GM11168 (cell line): ENCODE data around the gene FAM181B.

Source experiments
- in situ Hi-C: fragments of 300-500 bp; cut with MboI; formaldehyde crosslinking; loops from one replicate; pipeline ENCODE4 v1.12.0; 2022; ENCODE audit warnings: low sequenced_read_pairs; ENCODE audit not compliant: unreplicated experiment

Gene FAM181B, protein sequence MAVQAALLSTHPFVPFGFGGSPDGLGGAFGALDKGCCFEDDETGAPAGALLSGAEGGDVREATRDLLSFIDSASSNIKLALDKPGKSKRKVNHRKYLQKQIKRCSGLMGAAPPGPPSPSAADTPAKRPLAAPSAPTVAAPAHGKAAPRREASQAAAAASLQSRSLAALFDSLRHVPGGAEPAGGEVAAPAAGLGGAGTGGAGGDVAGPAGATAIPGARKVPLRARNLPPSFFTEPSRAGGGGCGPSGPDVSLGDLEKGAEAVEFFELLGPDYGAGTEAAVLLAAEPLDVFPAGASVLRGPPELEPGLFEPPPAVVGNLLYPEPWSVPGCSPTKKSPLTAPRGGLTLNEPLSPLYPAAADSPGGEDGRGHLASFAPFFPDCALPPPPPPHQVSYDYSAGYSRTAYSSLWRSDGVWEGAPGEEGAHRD

DNA sequence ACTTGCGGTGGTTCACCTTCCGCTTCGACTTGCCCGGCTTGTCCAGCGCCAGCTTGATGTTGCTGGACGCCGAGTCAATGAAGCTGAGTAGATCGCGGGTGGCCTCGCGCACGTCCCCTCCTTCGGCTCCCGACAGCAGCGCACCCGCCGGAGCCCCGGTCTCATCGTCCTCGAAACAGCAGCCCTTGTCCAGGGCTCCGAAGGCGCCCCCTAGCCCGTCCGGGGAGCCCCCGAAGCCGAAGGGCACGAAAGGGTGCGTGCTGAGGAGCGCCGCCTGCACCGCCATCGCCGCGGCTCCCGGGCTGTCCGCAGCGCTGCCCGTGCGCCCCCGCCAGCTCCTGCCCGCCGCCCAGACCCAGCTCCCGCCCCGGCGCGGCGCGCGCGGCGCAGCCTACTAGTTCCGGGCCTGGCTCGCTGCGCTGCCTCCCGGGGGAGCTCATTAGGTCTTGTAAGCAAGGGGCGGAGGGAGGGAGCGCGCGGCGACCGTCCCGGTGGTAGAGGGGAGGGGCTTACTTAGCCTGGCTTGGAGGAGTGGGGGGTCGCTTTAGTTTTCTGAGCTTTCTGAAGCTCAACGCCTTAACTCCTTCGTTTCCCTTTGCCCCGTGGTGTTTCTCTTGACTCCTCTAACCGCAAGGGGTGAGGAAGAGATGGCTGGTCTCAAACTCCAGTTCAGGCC is at the start of gene FAM181B:
TSS of gene FAM181B (minus strand) at position 421 of the 676 bp plus-strand sequence. CDS start at position 286, 135 bp downstream.
- in situ Hi-C loops = no loop called here

DNA sequence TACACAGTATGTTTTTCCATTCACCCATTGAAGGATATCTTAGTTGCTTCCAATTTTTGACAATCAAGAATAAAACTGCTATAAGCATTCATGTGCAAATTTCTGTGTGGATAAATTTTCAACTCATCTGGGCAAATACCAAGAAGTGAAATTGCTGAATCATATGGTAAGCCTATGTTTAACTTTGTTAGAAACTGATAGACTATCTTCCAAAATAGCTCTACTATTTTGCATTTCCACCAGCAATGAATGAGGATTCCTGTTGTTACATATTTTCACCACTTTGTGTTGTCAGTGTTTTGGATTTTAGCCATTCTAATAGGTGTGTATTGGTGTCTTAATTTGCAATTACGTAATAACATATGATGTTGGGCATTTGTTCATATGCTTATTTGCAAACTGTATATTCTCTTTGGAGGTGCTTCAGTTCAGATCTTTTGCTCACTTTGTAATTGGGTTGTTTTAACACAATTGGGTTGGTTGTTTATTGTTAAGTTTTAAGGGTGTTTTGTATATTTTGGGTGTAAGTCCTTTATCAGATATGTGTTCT is 49.2 kb upstream of the FAM181B start:
- in situ Hi-C loops = no loop called here

DNA sequence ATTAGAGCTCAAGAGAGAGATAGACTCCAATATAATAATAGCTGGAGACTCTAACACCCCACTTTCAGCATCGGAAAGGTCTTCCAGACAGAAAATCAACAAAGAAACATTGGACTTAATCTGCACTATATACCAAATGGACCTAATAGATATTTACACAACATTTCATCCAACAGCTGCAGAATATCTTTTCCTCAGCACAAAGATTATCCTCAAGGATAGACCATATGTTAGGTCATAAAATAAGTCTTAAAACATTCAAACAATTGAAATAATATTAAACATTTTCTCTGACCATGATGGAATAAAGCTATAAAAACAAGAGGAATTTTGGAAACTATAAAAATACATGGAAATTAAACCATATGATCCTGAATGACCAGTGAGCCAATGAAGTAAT is 45.1 kb upstream of the FAM181B start:
- in situ Hi-C loops = no loop called here

DNA sequence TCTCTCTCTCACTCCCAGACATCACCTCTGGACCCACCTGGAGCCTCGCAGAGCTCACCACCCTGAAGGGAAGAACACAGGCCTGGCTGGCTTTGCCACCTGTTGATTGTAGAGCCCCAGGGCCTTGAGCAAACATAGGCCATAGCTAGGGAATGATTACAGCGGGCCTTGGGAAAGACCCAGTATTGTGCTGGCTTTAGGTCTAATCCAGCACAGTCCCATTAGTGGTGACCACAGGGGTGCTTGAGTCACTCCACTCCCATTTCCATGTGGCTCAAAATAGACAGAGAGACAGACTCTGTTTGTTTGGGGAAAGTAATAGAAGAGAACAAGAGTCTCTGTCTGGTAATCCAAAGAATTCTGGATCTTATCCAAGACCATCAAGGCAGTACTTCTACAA is 42.7 kb upstream of the FAM181B start:
- in situ Hi-C loops = no loop called here

DNA sequence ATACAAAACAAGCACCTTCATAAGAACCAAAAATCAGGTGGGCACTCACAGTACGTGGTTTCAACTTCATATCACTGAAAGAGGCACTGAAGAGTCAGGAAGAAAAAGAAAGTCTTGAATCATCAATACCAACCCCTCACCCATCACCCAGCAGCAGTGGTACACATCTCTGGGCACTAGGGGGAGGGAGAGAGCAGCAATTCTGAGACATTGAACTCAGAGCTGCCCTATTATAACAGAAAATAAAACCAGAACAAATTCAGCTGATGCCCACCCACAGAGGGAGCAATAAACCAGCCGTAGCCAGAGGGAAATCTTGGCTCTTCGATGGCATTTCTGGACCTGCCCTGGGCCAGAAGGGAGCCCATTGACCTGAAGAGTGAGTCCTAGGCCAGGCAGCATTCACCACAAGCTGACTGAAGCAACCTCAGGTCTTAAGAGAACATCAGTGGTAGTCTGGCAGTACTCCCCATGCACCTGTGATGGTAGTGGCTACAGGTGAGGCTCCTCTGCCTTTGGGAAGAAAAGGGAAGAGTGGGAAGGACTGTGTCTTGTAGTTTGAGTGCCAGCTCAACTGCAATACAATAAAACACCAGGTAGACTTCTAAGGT is 42.2 kb upstream of the FAM181B start:
- in situ Hi-C loops = no loop called here

DNA sequence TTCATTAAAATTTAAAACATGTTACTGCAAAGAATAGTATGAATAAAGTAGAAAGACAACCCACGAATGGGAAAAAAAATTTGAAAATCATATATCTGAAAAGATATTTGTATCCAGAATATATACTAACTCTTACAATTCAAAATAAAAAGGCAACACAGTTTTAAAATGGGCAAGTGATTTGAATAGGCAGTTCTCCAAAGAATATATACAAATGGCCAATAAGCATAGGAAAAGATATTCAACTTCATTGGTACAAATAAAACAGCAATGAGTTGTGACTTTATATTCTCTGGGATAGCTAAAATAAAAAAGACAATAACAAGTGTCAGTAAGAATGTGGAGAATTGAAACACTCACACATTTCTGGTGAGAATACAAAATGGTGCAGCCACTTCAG is 41.6 kb upstream of the FAM181B start:
- in situ Hi-C loops = no loop called here

DNA sequence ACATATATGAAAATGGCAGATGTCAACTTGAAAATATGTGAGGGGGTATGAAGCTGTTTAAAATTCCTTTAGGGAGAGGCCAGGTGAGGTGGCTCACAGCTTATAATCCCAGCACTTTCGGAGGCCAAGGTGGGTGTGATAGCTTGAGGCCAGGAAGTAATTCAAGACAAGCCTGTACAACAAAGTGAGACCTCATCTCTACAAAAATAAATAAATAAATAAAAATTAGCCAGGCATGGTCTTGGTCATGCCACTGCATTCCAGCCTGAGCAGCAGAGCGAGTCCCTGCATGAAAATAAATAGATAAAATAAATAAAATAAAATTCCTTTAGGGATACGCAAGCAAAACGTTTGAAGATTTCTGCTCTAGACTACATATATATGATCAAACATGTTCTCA is 38.1 kb upstream of the FAM181B start:
- in situ Hi-C loops = no loop called here

DNA sequence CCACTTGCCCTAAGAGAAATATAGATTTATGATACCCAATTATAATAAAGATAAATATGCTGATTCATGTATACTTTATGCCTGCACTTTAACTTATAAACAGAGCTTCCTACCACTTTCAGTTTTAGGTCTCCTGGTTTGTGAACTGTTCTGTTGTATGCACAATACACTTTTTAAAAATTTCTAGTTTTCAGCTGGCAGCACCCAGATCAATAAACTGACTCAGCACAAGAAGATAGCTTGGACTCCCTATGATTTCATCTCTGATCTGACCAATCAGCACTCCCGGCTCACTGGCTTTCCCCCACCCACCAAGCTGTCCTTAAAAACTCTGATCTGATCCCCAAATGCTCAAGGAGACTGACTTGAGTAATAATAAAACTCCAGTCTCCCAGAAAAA is 33.5 kb upstream of the FAM181B start:
- in situ Hi-C loops = no loop called here

DNA sequence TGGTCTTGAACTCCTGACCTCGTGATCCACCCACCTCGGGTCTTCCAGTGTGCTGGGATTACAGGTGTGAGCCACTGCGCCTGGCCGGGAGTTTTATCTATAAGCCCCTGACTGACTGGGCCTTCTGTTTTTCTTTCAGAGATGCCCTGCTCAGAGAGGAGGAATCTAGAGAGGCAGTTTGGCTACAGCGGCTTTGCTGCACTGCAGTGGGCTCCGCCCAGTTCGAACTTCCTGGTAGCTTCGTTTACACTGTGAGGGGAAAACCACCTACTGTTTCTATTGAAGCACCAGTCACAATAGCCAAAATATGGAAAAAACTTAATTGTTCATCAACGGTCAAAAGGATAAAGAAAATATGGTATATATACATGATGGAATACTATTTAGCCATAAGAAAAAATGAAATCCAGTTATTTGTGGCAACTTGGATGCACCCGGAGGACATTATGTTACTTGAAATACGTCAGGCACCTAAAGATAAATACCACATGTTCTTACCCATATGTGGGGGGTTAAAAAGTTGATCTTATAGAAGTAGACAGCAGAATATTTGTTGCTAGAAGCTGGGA is 31.9 kb upstream of the FAM181B start:
- in situ Hi-C loops = no loop called here

DNA sequence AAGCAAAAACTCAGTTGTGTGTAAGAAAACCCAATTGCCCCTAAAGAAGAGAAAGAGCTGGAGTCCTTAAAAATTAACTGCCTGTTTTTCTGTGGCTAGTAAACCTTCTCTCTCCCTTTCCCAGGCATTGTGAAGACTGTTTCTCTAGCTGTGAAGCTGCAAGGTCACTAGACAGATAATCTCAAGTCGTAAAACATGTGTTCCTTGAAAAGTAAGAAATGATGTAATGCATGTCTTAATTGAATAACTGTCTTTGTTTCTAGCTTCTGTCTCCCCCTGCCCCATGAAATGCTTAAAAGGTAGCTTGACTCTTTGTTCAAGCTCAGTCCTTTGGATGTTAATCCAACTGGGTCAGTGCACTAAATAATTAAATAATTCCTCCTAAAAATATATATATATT is 29.5 kb upstream of the FAM181B start:
- in situ Hi-C loops = no loop called here

DNA sequence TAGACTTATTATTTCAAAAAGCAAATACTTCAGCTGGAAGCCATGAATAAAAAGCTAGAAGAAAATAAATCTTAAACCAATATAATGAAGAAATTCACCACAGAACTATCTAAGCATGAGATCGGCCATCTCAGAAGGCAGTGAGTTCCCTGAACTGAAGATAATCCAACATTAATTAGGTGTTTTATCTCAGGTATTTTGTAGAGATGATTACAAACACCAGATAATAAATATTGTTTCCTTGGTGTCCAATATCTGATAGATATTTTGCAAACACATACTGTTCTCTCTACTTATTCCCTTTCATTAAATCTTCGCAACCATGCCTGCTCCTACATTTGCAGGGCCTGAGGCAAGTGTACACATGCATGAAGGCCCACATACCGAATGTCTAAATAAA is 26.0 kb upstream of the FAM181B start:
- in situ Hi-C loops = no loop called here

DNA sequence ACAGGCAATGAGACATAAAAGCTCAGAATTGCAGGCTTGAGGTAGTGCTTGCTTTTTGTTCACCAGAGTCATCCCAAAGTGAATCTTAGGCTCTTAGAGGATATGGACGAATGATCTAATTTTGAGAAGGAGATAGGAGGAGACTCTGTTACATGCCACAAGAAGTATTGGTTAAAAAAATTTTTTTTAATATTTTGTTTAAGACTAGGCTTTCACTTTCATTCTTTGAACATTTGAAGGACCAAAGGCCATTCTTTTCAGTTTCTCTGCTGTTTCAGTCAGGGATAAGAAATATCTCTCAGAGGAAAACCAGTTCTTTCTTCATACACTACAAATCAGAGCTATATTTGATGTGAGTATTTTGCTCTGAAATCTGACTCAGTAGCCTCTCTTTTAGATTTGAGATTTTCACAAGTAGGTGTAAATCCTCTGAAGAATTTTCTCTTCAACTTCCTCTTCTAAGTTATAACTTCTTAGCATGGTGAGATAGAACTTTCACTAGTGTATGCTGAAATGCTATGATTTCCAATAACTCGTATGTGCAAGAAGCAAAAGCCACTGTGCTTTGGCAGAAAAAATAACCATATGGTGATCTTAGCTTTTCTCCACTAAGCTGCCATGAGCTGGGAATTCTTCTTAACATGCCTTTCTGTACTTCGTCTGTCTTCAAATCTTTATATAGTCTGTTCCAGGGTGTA is 24.1 kb upstream of the FAM181B start:
- in situ Hi-C loops = no loop called here

DNA sequence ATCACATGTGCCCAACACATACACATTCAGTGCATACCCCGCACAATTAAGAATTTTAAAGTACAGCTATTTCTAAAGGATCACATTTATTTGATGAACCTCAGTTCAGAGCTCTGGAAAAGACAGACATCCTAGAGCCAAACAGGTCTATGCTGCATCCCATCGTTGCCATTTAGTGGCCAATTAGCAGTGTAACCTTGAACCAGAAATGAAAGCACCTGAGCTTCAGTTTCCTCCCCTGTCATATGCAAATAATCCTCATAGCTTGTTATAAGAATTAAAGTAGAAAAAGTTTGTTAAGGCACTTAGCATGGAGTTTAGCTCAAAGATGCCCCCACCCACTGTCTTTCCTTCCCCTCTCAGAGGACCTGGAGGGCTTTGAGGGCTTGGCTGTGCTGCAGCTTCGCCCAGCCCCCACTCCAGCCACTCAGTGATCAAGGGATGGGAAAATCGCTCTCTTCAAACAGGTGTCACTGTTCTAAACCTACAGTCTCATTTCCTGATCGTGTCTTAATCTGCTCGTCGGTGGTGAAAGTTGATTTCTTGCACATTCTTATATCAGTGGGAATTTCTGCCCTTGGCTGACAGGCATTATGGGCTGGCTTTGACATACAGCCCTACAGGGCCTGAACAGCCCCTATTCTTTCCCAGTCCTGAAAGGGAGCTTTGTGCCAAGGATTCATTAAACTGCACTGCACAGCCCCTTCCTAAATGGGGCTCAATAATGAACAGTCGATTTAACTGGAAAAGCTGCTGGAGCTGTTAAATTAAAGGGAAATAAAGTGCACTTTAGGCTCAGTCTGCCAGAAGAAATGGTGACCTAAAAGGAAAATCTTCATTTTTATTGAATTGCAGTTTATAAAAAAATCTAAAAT is 23.3 kb upstream of the FAM181B start:
- in situ Hi-C loops = no loop called here

DNA sequence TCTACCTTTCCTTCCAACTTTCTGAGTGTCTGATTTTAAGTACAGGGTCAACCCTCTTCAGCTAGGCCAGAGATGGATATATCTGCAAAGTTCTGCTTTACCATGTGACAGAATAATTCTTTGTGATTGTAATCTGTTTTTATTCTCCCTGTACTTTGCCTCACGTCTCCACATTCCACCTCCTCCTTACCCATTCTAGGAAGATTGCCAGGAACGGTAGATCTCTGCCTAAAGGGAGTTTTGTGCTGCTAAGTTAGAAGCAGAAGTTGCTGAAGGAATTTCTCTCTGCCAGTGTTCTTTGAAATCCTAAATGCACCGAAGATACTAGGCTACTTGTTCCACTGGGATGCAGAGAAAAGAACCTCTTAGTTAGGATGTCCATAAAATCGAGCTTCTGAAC is 20.7 kb upstream of the FAM181B start:
- in situ Hi-C loops = no loop called here

DNA sequence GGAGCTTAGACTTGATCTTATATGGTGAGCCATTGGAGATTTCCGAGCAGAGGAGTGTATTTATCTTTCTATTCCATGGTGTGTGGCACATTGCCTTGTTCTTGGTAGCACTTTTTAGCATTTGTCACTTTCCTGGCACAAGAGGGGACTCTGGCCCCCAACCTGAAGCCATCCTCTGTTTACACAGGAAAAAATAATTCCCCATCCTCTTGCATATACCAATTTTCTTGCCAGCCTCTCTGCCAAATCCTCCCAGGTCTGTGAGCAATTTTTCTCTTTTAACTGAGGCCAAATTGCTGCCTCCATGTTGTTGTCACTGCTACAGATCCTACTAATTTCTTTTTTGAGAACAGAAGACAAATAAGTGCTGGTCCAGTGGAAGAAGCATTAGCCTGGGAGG is 20.3 kb upstream of the FAM181B start:
- in situ Hi-C loops = no loop called here

DNA sequence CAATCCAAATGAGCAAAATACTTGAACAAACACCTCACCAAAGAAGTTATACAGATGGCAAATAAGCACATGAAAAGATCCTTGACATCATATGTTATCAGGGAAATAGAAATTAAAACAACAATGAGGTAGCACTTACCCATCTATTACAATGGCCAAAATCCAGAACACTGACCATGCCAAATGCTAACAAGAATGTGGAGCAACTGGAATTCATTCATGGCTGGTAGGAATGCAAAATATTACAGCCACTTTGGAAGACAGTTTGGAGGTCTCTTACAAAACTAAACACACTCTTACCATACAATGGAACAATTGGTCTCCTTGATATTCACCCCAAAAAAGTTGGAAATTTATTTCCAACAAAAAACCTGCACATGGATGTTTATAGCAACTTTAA is 19.1 kb upstream of the FAM181B start:
- in situ Hi-C loops = no loop called here

DNA sequence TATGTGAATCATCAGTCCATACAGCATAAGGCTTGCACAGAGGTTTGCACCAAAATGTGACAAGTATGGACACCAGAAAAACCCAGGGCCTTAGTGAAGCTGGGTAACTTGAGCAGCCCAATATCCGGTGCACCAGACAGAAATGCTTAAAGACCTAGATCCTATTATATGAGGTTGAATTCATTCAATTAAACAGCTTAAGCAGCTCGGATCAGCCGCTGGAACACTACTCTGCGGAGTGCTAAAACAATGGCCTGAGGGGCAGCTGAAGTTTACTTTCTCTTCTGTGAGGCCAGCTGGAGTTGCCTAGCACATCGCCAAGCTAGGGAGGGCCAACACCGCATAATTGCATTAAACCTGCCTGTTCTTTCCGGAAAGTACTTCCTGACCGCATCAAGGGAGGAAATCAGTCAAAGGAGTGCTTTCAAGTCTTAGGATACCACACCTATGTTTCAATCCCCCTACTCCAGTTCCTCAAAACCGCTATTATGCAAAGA is 17.0 kb upstream of the FAM181B start:
- in situ Hi-C loops = no loop called here

DNA sequence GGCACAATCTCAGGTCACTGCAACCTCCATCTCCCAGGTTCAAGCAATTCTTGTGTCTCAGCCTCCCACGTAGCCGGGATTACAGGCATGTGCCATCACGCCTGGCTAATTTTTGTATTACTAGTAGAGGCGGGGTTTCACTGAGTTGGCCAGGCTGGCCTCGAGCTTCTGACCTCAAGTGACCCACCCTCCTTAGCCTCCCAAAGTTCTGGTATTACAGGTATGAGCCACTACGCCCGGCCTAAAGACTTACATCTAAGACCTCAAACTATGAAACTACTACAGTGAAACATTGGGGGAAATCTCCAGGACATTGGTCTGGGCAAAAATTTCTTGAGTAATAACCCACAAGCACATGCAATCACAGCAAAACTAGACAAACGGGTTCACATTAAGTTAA is 13.8 kb upstream of the FAM181B start:
- in situ Hi-C loops = no loop called here

DNA sequence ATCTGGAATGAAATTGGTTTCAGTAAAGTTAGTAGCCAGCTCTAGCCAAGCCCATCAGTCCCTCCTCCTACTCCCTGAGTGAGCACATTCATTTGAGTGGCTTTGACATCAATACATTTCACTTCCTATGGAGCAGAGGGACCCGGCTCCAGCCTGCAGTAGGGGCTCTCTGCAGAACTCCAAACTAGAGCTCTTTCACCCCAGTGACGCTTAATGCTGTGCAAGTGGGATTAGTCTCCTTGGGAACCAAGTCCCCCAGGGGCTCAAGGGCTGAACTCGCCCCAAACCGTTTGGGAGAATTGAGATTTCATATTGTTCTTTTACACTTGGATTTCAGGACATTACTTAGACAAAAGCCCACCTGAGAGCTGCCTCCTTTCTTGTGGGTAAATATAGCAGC is 4.4 kb upstream of the FAM181B start:
- in situ Hi-C loops = no loop called here
